GM20000 (cell line): ENCODE data around the gene FKBP15.

Source experiments
- DNase-seq: peaks from one replicate; pipeline ENCODE4 v3.0.0; 2012; ENCODE audit warnings: low spot score
- CTCF ChIP-seq: IDR thresholded peaks from 2 replicates; pipeline ENCODE4 v1.5.1; 2012; ENCODE audit warnings: mild to moderate bottlenecking, control low read depth; ENCODE audit errors: extremely low read depth, missing control alignments

FKBP15 gene

GRCh38 chr9:113231701-113232100, 10.6 kb upstream of the FKBP15 start:
- no peak for DNase-seq
- no peak for TF ChIP-seq CTCF

DNA sequence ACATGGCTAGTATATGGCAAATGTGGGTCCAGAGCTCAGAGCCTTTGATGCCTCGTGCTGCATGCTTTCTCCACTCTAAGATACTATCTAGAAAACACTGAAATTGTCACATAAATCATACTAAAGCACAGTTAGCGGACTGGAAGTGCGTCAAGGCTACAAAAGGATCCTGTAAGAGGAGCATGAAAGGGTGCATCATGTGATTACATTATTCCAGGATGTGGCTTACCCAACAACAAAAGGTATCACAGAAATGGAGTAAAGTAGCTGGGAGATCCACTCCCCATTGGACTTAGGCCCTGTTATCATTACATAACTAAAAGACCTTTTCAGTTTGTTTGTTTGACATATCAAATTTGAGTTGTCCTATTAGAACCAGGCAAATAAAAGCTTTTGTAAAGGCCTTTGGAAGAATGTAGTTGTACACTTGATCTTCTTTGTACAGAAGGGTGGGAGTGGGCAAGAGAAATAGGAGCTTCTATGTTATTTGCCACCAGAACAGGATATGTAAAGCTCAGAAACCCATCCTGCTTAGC, 7.1 kb upstream of the FKBP15 start:
- DNase-seq = no peak
- no peak for TF ChIP-seq CTCF

DNA sequence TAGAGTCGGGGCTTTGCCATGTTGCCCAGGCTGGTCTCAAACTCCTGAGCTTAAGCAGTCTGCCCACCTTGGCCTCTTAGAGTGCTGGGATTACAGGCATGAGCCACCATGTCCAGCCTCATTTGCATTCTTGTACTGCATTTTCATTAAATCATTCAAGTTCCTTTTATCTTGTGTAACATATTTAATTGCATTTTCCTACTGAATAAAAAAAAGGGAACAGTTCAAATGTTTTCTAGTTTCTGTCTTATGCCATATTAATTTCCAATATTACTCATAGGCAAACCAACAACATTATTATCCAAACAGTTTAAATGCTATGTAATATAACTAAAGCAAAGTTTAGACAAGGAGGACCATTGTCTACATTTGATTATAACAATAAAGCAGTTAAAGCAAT, 6.4 kb upstream of the FKBP15 start:
- no peak for TF ChIP-seq CTCF
- no peak for DNase-seq

DNA sequence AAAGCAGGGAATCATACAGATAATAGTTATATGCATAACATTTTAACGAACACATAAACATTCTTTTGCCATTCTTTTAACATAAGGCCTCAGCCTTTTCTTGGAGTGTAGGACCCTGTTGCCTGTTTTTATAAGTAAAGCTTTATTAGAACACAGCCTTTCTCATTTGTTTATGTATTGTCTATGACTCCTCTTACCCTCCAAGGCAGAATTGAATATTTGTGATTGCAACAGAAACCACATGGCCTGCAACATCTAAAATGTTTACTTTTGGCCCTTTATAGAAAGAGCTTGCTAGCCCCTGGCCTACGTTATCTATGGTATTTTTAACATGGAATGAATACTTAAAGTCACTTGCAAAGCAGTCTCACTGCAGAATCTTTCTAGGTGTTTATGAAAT, 2.9 kb upstream of the FKBP15 start:
- TF ChIP-seq CTCF = no peak
- DNase-seq = no peak

- TF ChIP-seq CTCF = no peak
- DNase-seq = no peak
Observed at GRCh38 chr9:113222482-113222841, 1.4 kb upstream of the FKBP15 start.

DNA sequence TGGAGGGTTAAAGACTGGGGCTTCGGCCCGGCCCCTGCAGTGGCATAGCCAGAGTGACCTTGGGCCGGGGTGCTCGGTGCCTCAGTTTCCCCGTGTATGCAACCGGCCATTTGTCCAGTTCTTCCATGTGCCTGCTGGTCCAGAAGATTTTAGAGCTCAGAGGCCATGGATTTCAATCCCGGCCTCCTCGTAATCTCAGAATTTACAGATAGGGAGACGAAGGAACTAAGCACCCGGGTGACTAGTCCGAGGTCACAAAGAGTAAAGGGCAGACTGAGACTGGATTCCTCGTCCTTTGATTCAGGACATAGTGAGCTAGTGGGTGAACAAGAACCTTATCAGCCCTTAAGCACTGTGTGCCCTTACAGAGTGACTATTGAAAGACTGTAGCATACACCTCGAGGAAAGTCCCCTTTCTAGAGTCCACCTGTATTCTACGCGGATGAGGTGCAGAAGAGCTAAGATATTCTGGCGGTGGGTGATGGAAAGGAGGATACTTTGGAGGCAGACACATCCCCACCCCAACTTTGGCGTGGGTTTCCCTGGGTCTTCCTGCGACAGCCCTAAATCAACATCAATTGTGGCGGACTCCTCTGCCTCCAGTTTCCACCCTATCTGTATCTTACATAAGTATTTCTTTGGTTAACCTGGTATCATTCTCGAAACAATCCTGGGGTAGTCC, 864 bp upstream of the FKBP15 start:
- no peak for TF ChIP-seq CTCF
- DNase-seq = no peak

DNA sequence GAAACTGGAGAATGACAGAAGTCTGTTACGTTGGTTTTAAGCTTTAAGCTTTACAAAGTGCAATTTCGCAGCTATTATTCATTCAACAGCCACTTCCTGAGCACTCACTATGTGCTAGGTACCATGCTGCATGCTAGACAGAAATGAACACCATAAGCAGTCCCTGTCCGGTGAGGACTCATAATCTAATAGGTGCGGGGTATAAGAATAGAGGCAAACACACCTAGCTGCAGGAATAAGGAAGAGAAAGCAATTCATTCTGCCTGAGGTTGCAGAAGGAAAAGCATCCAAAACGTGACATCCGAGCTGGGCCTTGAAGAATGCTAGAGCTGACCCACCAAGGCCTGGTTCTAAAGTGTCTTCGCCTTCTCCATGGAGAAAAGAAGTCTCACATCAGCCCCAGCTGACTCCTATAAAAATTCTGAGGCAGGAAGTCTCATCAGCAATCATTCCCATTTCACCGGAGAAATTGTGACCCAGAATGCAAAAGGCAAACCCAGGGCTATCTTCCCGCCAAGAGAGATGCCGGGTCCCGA, 542 bp downstream of the FKBP15 start:
- no peak for DNase-seq
- TF ChIP-seq CTCF = no peak
